Retinal pigment epithelial cell (primary cell): ENCODE data around the gene HS3ST3B1.

Experiments
- DNase-seq: peaks from one replicate; pipeline ENCODE4 v3.0.0-alpha.2; 2010; ENCODE audit warnings: low read depth
- H3K4me3 ChIP-seq: 2 replicates; pipeline ENCODE4 v1.5.1; 2011; ENCODE audit warnings: mild to moderate bottlenecking, low read length, control low read depth, moderate library complexity
- TF ChIP-seq, protein P1 (sequence below): conservative IDR thresholded peaks from 2 replicates; pipeline ENCODE4 v1.5.1; 2011; ENCODE audit warnings: low read depth, low read length, control low read depth, inconsistent platforms

The HS3ST3B1 gene

DNA sequence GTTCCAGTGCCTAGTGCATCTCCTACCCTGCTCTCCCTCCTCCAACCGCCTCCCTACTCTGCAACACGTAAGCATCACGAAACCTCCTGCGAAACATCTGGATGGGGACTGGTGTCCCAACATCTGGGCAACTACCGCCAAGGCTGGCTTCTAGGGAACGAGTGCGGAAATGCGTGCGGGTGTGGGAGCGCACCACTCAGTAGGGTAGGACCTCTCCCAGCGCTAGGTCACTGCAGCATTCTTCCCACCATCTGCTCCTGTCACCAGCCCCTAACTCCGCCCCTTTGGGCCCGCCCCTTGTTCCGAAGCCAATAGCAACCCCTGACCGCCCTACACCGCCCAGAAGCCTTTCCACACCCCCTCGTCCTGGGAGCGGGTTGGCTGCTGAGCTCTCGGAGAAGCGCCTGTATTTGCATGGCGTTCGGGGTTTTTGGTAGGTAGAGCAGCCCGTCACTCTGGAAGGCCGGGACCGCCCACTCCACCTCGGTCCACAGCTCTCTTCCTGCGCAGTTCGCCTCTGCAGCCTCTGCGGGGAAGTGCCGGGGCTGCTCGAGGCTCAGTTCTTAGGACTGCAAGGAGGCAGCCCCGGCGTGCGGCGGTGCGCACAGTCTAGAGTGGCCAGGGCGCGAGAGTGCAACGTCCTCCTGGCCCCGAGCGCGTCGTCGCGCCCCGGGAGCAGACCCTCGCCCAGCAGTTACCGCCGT, at the start of gene HS3ST3B1:
HS3ST3B1 (plus strand) TSS at position 507 of the 704 bp plus-strand sequence. CDS start 438 bp downstream, outside the sequence.
- peak within 1 kb of the TSS; percentile 94 for H3K4me3 ChIP-seq
- DNase-seq: peak; percentile 99
- TF ChIP-seq, protein P1, sequence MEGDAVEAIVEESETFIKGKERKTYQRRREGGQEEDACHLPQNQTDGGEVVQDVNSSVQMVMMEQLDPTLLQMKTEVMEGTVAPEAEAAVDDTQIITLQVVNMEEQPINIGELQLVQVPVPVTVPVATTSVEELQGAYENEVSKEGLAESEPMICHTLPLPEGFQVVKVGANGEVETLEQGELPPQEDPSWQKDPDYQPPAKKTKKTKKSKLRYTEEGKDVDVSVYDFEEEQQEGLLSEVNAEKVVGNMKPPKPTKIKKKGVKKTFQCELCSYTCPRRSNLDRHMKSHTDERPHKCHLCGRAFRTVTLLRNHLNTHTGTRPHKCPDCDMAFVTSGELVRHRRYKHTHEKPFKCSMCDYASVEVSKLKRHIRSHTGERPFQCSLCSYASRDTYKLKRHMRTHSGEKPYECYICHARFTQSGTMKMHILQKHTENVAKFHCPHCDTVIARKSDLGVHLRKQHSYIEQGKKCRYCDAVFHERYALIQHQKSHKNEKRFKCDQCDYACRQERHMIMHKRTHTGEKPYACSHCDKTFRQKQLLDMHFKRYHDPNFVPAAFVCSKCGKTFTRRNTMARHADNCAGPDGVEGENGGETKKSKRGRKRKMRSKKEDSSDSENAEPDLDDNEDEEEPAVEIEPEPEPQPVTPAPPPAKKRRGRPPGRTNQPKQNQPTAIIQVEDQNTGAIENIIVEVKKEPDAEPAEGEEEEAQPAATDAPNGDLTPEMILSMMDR: no peak

DNA sequence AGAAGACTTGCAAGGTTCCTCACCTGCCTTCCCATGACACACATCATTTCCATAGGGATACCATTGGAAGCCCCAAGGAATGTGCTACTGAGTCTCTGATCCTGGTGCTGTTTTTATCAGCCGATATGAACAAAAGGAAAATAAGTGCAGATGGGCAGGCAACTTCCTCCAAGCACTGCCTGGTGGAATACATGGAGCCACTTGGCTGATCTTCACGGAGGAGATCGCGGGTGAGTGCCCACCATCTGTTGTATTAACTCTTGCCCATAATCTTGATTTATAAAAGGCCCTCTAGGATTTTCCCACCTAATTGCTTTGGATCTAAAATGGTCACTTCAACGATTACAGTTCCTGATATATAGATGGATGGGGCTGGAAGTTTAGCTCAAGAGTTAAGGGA, 39.5 kb upstream of the HS3ST3B1 start:
- H3K4me3 ChIP-seq: no peak overlapping the region
- no peak for DNase-seq
- TF ChIP-seq, protein P1: no peak

GRCh38 chr17:14268264-14268663, 32.6 kb upstream of the HS3ST3B1 start:
- TF ChIP-seq, protein P1: no peak
- H3K4me3 ChIP-seq: no peak overlapping the region
- no peak for DNase-seq

DNA sequence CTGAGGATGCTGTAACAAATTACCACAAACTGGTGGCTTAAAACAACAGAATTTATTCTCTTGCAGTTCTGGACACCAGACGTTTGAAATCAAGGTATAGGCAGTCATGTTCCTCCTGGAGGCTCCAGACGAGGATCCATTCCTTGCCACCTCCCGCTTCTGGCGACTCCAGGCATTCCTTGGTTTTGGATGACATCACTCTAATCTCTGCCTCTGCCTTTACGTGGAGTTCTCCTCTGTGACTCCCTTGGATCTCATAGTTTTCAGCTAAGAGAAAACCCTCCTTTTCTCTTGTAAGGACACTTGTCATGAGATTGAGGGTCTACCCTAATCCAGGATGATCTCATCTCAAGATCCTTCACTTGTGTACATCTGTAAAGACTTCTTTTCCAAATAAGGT, 31.4 kb upstream of the HS3ST3B1 start:
- no peak overlapping the region for H3K4me3 ChIP-seq
- DNase-seq: no peak
- TF ChIP-seq, protein P1: no peak

DNA sequence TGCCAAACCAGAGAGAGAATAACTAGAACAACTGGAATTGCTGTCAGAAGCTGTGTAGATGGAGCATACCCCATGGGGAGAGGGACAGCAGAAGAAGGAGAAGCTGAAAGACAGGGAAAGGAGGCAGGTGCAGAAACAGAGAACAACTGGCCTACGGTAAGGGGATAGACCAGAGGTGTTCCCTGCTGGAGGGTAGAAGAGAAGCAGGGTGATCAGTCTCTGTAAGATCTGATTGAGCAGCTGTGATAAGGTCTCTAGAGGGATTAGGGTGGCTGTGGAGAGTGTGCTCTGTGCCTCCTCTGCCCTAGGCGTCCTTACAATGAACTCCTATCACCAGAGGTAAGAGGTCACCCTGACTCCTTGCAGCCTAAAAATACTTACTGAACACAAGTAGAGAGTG, 30.4 kb upstream of the HS3ST3B1 start:
- DNase-seq: no peak
- TF ChIP-seq, protein P1: no peak
- no peak overlapping the region for H3K4me3 ChIP-seq

- TF ChIP-seq, protein P1: no peak
- H3K4me3 ChIP-seq: no peak overlapping the region
- DNase-seq: no peak
Measured at GRCh38 chr17:14276535-14277250, 24.2 kb upstream of the HS3ST3B1 start.

- TF ChIP-seq, protein P1: no peak
- no peak overlapping the region for H3K4me3 ChIP-seq
- no peak for DNase-seq
Measured at GRCh38 chr17:14281530-14281929, 19.4 kb upstream of the HS3ST3B1 start.
